B cell (primary cell): ENCODE measurements around the gene TPO. TPM values are rescaled to one million over a fixed set of nuclear protein-coding genes. Genes with fewer than 3 reads are reported as not detected.
"Not testable (repeated sequence)": the region's sequence is repeated elsewhere in the genome, so short reads cannot be mapped to it uniquely, and the experiment has no call there.

Experiments
- ATAC-seq: fragments of 200-7000 bp; cut with Tn5 transposase; one replicate; pipeline ENCODE4 v1.10.0; 2021; ENCODE audit warnings: low read depth, mild to moderate bottlenecking, moderate number of reproducible peaks, moderate library complexity
- CTCF ChIA-PET: fragments of 350-600 bp; sonication (Branson Sonifier 250); formaldehyde crosslinking; loops from one replicate; lab custom pipeline; 2021; ENCODE audit warnings: antibody characterized with exemption, inconsistent platforms; lab: Charles Lee
- POLR2A ChIA-PET: fragments of 350-600 bp; sonication (Branson Sonifier 250); formaldehyde crosslinking; loops from one replicate; lab custom pipeline; 2021; ENCODE audit warnings: antibody characterized with exemption; lab: Charles Lee
- DNase-seq: peaks from one replicate; pipeline ENCODE4 v3.0.0; 2013
- H2AFZ ChIP-seq: 2 replicates; pipeline ENCODE4 v1.6.1; 2012; ENCODE audit warnings: mild to moderate bottlenecking, low read depth, low read length; ENCODE audit not compliant: insufficient read depth, poor library complexity, severe bottlenecking
- H3K27ac ChIP-seq, 2 donors: 1 replicate in 1 of 2; 2 replicates in 1 of 2; pipeline ENCODE4 v1.5.1; 2012 to 2013; ENCODE audit warnings: low read length in 2 of 2, mild to moderate bottlenecking in 2 of 2, moderate library complexity in 1 of 2
- H3K27me3 ChIP-seq, 4 experiments: fragments of 200-600 bp in 1 of 4; sonication (generic) in 1 of 4; replicated peaks in 1 of 4; 1 replicate in 2 of 4; 2 replicates in 2 of 4; pipeline versions ENCODE4 v1.6.1 to v1.7.0; 2013 to 2016; ENCODE audit warnings: low read length in 3 of 4, mild to moderate bottlenecking in 2 of 4, mixed read lengths in 1 of 4, moderate library complexity in 1 of 4; ENCODE audit not compliant: insufficient read depth in 4 of 4, control insufficient read depth in 3 of 4; ENCODE audit errors: control extremely low read depth in 1 of 4
- H3K36me3 ChIP-seq, 2 experiments: replicated peaks in 1 of 2; 1 replicate in 1 of 2; 2 replicates in 1 of 2; pipeline versions ENCODE4 v1.6.1 to v1.7.1; 2013; ENCODE audit warnings: low read length in 1 of 2; ENCODE audit not compliant: insufficient read depth in 2 of 2, control insufficient read depth in 1 of 2; ENCODE audit errors: control extremely low read depth in 1 of 2, extremely low read depth in 1 of 2
- H3K4me1 ChIP-seq, 2 donors: fragments of 200-600 bp in 1 of 2; sonication (generic) in 1 of 2; 1 replicate in 1 of 2; 2 replicates in 1 of 2; pipeline versions ENCODE4 v1.5.1 to v1.6.1; 2013 to 2017; ENCODE audit warnings: low read length in 2 of 2; ENCODE audit not compliant: control insufficient read depth in 2 of 2, insufficient read depth in 2 of 2
- H3K4me2 ChIP-seq: replicated peaks from 2 replicates; pipeline ENCODE3; 2012; ENCODE audit warnings: mild to moderate bottlenecking, low read depth, low read length; ENCODE audit not compliant: poor library complexity, severe bottlenecking
- H3K4me3 ChIP-seq, 5 experiments: fragments of 200-600 bp in 1 of 5; sonication (generic) in 1 of 5; 1 replicate in 3 of 5; 2 replicates in 2 of 5; pipeline versions ENCODE4 v1.5.1 to v1.7.0; 2011 to 2016; ENCODE audit warnings: low read length in 4 of 5, mild to moderate bottlenecking in 4 of 5, low read depth in 2 of 5, control low read depth in 1 of 5, moderate library complexity in 1 of 5; ENCODE audit not compliant: insufficient read depth in 1 of 5; ENCODE audit errors: control extremely low read depth in 1 of 5, extremely low read depth in 1 of 5
- H3K79me2 ChIP-seq: fragments of 200-600 bp; sonication (generic); one replicate; pipeline ENCODE4 v1.6.0; 2016; ENCODE audit warnings: low read length; ENCODE audit not compliant: control insufficient read depth, insufficient read depth
- H3K9ac ChIP-seq: fragments of 200-600 bp; sonication (generic); 2 replicates; pipeline ENCODE4 v1.6.1; 2017; ENCODE audit warnings: mild to moderate bottlenecking, low read length, moderate library complexity
- H3K9me3 ChIP-seq, 3 donors: one replicate each; pipeline versions ENCODE4 v1.6.1 to v1.7.1; 2013; ENCODE audit warnings: low read length in 2 of 3; ENCODE audit not compliant: control insufficient read depth in 2 of 3, insufficient read depth in 1 of 3; ENCODE audit errors: control extremely low read depth in 1 of 3
- H4K20me1 ChIP-seq: 2 replicates; pipeline ENCODE4 v1.6.0; 2012; ENCODE audit warnings: mild to moderate bottlenecking, low read length; ENCODE audit not compliant: insufficient read depth, control insufficient read depth, poor library complexity, severe bottlenecking
- H3K27ac Mint-ChIP-seq: one replicate; pipeline ENCODE4 v1.8.0; 2021; ENCODE audit warnings: mixed read lengths
- H3K27me3 Mint-ChIP-seq: one replicate; pipeline ENCODE4 v1.8.0; 2021; ENCODE audit warnings: mixed read lengths
- H3K4me1 Mint-ChIP-seq: one replicate; pipeline ENCODE4 v1.8.0; 2021; ENCODE audit warnings: mixed read lengths
- H3K4me3 Mint-ChIP-seq: one replicate; pipeline ENCODE4 v1.8.0; 2021; ENCODE audit warnings: mixed read lengths
- H3K9me3 Mint-ChIP-seq: one replicate; pipeline ENCODE4 v1.8.0; 2022; ENCODE audit warnings: mixed read lengths; ENCODE audit not compliant: insufficient read depth
- EZH2 ChIP-seq: IDR thresholded peaks from 2 replicates; pipeline ENCODE4 v1.6.1; 2012; ENCODE audit warnings: borderline replicate concordance, low read depth, mild to moderate bottlenecking, moderate library complexity, low read length; ENCODE audit not compliant: insufficient read depth, poor library complexity, severe bottlenecking
- WGBS: methylation state at CpG from one replicate; pipeline ENCODE4 v1.1.5; 2013; ENCODE audit warnings: missing lambda C conversion rate; ENCODE audit not compliant: insufficient coverage; 5-methylcytosine and 5-hydroxymethylcytosine counted together
- intact Hi-C: fragments of 100-400 bp; cut with micrococcal nuclease; formaldehyde crosslinking; loops from one replicate; pipeline ENCODE4 v1.10.0; 2022
- polyA plus RNA-seq: library from polyadenylated mRNA; depleted of rRNA; stranded (reverse); fragments of >200 nt; gene quantifications from 2 replicates; pipeline ENCODE4 v1.2.3, GENCODE V29; 2012
- total RNA-seq, 2 donors: library from RNA; stranded (reverse); fragments of 120-200 nt in 1 of 2; gene quantifications; 1 replicate in 1 of 2; 2 replicates in 1 of 2; pipeline versions ENCODE4 v1.2.3 to v1.2.4, GENCODE V29; 2013 to 2022
- TF ChIP-seq, protein P1 (sequence below): fragments of 200-600 bp; IDR thresholded peaks from one replicate; pipeline ENCODE4 v1.8.0; 2022; ENCODE audit warnings: antibody characterized with exemption, mild to moderate bottlenecking

Gene TPO
- total and polyA plus RNA-seq, 2 donors (not counting 1 experiment from before 2014, with no cell fraction given) = not detected

GRCh38 chr2:1515986-1516797, 102.9 kb downstream of the TPO start:
- intact Hi-C loops = no loop called here
- H3K4me1 ChIP-seq = peaks cover 14 to 19% of the 10 kb centered on the region in 2 donors
- H3K27me3 Mint-ChIP-seq = peaks cover 3% of the 10 kb centered on the region
- no peaks in the 10 kb centered on the region for H4K20me1 ChIP-seq
- H3K4me2 ChIP-seq = no peak overlapping the region
- DNase-seq (no peak), ATAC-seq (no peak)
- H3K27me3 ChIP-seq = no peaks in the 10 kb centered on the region
- no peak overlapping the region for H3K4me3 ChIP-seq
- H3K36me3 ChIP-seq = no peaks in the 10 kb centered on the region
- H3K9ac ChIP-seq = no peak overlapping the region
- H3K9me3 ChIP-seq = no peaks in the 10 kb centered on the region
- H3K9me3 Mint-ChIP-seq = no peaks in the 10 kb centered on the region
- TF ChIP-seq, protein P1, sequence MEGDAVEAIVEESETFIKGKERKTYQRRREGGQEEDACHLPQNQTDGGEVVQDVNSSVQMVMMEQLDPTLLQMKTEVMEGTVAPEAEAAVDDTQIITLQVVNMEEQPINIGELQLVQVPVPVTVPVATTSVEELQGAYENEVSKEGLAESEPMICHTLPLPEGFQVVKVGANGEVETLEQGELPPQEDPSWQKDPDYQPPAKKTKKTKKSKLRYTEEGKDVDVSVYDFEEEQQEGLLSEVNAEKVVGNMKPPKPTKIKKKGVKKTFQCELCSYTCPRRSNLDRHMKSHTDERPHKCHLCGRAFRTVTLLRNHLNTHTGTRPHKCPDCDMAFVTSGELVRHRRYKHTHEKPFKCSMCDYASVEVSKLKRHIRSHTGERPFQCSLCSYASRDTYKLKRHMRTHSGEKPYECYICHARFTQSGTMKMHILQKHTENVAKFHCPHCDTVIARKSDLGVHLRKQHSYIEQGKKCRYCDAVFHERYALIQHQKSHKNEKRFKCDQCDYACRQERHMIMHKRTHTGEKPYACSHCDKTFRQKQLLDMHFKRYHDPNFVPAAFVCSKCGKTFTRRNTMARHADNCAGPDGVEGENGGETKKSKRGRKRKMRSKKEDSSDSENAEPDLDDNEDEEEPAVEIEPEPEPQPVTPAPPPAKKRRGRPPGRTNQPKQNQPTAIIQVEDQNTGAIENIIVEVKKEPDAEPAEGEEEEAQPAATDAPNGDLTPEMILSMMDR = no peak
- TF ChIP-seq EZH2 = no peak
- no peak overlapping the region for H2AFZ ChIP-seq
- H3K4me1 Mint-ChIP-seq = peaks cover 9% of the 10 kb centered on the region
- no peaks in the 10 kb centered on the region for H3K79me2 ChIP-seq
- 93% methylated on average over 23 of the region's 23 CpGs for WGBS
- CTCF ChIA-PET = no interaction called here
- H3K27ac Mint-ChIP-seq = no peak overlapping the region
- no peak overlapping the region for H3K4me3 Mint-ChIP-seq
- POLR2A ChIA-PET = no interaction called here
- H3K27ac ChIP-seq = no peak overlapping the region

- no peaks in the 10 kb centered on the region for H3K36me3 ChIP-seq
- H3K4me1 Mint-ChIP-seq = peaks cover 9% of the 10 kb centered on the region
- no peak overlapping the region for H3K27ac Mint-ChIP-seq
- 97% methylated on average over 7 of the region's 7 CpGs for WGBS
- no peaks in the 10 kb centered on the region for H3K27me3 ChIP-seq
- no peak overlapping the region for H2AFZ ChIP-seq
- POLR2A ChIA-PET = no interaction called here
- H3K79me2 ChIP-seq = no peaks in the 10 kb centered on the region
- H3K4me1 ChIP-seq = peaks cover 14 to 19% of the 10 kb centered on the region in 2 donors
- H3K4me2 ChIP-seq = no peak overlapping the region
- ATAC-seq (no peak), DNase-seq (no peak)
- H3K4me3 Mint-ChIP-seq = no peak overlapping the region
- no peaks in the 10 kb centered on the region for H4K20me1 ChIP-seq
- CTCF ChIA-PET = no interaction called here
- no peaks in the 10 kb centered on the region for H3K9me3 ChIP-seq
- H3K9me3 Mint-ChIP-seq = no peaks in the 10 kb centered on the region
- no peak for TF ChIP-seq EZH2
- TF ChIP-seq, protein P1 = no peak
- intact Hi-C loops = no loop called here
- H3K27ac ChIP-seq = no peak overlapping the region
- no peak overlapping the region for H3K4me3 ChIP-seq
- no peaks in the 10 kb centered on the region for H3K27me3 Mint-ChIP-seq
- no peak overlapping the region for H3K9ac ChIP-seq
Observed at GRCh38 chr2:1516798-1517060, 103.5 kb downstream of the TPO start.

DNA sequence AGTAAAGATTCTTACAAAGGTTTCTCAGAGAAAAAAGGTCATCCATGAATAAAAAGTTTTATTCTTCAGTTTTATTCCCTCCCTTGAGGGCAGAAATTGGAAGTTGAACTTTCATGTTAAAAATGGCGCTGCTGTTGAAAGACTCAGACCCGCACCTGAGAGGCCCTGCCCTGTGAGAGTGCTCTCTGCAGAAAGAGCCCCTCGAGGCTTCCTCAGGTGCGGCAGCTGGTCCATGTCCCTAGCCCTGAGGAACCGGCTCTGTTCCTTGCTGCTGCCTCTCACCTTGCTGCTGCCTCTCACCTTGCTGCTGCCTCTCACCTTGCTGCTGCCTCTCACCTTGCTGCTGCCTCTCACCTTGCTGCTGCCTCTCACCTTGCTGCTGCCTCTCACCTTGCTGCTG, 104.0 kb downstream of the TPO start:
- H3K9me3 Mint-ChIP-seq, H3K4me1 Mint-ChIP-seq, ATAC-seq, intact Hi-C loops, H3K9ac ChIP-seq, CTCF ChIA-PET, H3K4me2 ChIP-seq, H2AFZ ChIP-seq, DNase-seq, H3K27me3 Mint-ChIP-seq, H3K36me3 ChIP-seq, H4K20me1 ChIP-seq, H3K27me3 ChIP-seq, H3K27ac ChIP-seq, H3K27ac Mint-ChIP-seq, H3K4me3 ChIP-seq, POLR2A ChIA-PET, H3K9me3 ChIP-seq, H3K79me2 ChIP-seq, H3K4me3 Mint-ChIP-seq: not testable (repeated sequence)
- 92% methylated on average over 5 of the region's 5 CpGs for WGBS
- H3K4me1 ChIP-seq = peaks cover 14 to 19% of the 10 kb centered on the region in 2 donors
